SIG-M5 (cell line): Measurements from ENCODE around the gene TLE2.
"Not testable (repeated sequence)": the region's sequence is repeated elsewhere in the genome, so short reads cannot be mapped to it uniquely, and the experiment has no call there.

Experiments
- DNase-seq: peaks from one replicate; lab custom pipeline; 2025; lab: John Stamatoyannopoulos, UW

Gene TLE2

DNA sequence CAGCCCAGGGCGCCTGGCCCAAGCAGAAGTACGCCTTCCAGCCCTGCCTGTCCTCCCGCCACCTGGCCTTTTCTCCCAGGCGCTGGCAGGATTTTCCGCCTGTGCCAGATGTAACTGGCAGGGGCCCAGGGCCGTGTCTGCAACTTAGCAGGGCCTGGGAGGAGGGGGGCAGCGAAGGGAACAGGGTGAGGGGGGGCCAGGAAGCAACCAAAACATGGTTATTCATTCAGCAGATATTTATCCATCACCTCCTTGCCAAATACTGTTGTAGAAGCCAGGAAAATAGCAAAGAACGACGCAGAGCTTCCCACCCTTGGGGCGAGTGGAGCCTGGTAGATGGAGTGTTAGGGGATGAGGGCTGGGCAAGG lies 46.1 kb downstream of the TLE2 start:
- DNase-seq: no peak

DNA sequence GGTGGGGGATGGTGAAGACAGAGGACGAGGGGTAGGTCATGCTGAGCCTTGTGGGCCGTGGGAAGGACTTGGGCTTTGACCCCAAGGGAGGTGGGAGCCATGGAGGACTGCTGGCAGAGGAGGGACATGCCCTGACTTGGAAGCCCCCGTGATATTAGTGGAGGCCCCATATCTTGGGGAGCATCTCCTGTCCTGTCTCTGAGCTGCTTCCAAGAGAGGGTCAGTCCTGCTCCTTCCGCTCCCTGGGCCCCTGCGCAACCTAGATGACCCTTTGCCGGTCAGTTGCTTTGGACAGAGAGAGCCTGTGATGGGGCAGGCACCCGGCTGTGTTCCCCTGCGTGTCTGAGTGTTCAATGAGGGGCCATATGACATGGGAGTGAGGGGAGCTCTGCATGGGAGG lies 46.5 kb downstream of the TLE2 start:
- DNase-seq: no peak

DNA sequence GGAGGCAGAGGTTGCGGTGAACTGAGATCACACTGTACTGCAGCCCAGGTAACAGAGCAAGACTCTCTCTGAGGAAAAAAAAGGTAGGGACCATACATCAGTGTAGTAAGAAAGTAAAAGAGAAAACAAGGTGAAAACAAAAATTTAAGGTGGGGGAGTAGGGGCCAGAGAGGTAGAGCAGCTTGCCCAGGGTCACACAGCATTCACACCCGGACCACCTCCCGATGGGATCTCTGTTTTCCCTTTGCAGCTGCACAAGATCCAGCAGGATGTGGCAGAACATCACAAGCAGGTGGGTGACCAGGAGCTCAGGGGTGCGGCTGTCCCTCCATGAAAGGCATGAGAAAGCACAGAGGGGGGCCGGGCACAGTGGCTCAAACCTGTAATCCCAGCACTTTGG lies 47.2 kb downstream of the TLE2 start:
- no peak for DNase-seq

DNA sequence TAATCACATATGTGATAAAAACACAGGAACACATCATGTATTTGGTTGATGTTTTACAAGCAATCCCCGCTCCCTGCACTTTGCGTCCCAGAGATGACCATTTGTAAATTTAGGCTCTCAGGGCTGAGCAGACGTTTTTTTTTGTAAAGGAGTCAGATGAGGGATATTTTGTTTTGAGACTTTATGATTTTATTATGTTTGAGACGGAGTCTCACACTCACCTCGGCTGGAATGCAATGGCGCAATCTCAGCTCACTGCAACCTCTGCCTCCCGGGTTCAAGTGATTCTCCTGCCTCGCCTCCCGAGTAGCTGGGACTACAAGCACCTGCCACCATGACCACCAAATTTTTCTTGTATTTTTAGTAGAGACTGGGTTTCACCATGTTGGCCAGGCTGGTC lies 50.3 kb downstream of the TLE2 start:
- no peak for DNase-seq

DNA sequence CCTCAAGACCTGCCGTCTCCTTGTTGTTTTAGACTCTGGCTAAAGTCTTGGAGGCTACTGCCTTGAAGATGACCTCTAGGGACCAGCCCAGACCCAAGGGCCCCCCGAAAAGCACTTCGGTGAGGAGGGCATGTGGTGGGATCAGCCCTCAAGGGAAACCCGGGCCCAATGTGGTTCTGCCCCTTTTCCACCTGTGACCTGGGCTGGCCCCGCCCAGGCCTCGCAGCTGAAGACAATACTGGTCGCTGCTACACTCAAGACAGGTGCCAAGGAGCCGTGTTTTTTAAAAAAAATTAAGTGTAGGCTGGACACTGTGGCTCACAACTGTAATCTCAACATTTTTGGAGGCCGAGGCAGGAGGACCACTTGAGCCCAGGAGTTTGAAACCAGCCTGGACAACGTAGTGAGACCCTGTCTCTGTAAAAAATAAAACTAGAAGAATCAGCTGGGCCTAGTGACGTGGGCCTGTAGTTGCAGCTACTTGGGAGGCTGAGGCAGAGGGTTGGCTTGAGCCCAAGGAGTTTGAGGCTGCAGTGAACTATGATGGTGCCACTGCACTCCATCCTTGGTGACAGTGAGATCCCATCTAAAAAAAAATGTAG lies 50.8 kb downstream of the TLE2 start:
- DNase-seq: no peak

DNA sequence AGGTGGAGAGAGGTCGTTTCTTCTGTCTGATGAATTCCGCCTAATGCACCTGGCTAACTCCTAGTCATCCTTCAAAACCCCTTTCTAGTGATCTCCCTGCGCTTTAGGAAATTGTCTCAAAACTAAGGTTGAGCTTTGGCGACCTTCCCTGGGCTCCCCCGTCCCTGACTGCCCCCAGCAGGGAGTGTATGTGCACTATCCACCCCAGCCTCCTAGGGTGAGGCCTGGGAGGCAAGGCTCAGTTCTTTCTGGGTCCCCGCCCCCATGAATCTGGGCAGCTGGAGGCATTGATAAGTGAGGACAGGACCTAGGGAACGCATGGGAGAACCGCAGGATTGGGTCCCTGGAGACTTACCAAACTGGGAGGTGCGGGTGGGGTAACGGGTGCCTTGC lies 51.3 kb downstream of the TLE2 start:
- DNase-seq: no peak

DNA sequence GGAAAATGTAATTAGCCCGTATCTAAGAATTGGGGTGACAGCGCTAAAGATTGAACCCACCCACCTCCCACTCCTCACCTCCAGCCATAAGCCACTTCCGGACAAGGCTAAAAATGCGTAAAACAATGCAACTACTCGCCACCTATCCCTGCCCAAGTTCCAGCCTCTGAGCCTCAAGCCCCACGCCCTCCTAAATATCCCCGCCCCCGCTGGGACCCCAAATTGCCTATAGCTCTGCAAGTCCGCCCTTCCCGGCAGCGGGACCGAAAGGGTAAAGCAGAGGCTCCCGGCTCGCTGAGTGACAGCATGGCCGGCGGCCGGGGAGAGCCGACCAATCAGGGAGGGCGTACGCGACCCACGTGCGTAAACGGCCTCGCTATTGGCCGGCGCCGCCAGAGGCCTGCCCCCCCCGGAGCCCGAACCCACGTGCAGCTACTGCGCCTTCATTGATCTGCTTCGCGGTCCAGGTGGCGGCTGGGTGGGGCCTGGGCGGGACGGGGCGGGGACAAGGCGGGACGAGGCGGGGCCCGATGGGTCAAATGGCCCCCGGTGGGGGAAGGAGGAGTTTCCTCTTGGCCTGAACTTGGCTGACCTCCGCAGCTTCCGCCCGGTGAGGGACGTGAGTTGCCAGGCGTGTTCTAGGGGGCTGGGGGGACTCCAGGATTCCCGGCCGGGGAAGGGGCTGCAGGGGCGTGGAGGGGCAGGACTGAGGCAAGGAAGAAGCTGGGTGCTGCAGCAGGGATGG lies 51.9 kb downstream of the TLE2 start, which contains the start of gene TLE6:
TSS of gene TLE6 (plus strand) at position 564 of the 745 bp plus-strand sequence. CDS start 670 bp downstream, outside the sequence.
- DNase-seq: peak; percentile 38

DNA sequence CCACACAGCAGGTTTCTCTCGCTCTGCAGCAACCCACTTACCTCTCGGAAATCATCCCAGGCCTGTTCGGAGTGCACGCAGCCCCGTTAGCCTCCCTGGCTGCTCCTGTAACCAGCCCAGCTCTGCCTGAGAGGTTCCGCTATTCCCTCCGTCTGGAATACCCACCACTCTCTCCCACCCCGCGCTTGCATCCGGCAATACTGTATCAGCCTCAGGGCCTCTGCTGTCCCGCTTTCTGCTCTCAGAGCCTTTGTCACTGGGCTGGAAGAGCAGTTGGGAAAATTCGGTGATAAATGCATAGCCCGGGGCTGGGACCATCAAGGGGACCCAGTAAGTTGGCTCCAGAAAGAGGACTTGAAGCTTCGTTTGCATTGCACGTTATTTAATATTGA lies 52.5 kb downstream of the TLE2 start:
- no peak for DNase-seq

DNA sequence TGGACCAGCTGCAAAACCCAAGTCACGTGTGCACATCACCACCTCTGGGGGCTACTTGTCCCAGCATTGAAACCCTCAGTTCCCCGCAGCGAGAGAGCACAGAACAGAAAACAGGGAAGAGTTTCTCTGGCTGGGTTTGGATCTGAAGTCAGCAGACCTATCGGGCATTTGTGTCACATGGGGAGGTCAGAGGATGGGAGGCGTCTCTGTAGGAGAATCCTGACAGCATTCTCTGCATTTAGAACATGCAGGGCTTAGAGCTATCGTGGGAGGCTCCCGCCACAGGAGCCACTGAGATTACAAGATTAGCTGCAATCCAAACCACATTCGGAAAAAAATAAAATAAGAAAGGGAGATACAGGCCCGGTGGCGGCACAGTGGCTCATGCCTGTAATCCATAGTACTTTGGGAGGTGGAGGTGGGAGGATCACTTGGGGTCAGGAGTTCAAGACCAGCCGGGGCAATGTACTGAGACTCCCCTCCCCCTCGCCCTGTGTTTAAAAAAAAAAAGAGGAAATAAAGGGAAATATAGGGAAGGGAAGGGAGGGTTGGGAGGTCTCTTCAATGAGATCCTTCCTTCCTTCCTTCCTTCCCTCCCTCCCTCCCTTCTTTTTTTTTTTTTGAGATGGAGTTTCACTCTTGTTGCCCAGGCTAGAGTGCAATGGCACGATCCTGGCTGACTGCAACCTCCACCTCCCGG lies 54.6 kb downstream of the TLE2 start:
- no peak for DNase-seq

DNA sequence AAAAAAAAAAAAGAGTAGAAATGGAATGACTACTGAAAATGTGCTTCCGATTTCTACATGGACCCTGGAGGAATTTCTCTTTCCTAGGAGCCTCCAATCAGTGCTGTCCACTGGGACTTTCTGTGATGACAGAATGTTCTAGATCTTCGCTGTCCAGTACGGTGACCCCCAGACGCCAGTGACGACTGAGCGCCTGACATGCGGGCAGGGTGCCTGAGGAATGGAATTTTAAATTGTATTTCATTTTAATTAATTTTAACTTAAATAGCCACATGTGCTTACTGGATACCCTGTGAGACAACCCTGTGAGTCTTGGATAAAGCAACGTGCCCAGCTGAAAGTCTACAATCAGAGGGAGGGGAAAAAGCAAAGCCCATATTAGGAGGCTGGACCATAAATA lies 55.9 kb downstream of the TLE2 start:
- no peak for DNase-seq

DNA sequence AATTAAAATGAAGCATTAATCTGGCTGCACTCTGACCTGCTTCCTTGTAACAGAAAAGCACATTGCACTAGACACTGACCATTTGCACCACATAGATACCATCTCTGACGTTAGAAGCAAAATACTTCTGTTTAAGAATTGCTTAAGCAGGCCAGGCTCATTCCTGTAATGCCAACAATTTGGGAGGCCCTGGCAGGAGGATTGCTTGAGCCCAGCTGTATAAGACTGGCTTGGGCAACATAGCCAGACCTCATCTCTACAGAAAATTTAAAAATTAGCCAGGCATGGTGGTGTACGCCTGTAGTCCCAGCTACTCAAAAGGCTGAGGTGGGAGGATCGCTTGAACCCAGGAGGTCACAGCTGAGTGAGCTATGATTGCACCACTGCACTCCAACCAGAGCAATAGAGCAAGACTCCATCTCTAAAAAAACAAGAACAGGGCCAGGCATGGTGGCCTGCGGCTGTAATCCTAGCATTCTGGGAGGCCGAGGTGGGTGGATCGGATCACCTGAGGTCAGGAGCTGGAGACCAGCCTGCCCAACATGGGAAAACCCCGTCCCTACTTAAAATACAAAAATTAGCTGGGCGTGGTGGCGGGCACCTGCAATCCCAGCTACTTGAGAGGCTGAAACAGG lies 58.8 kb downstream of the TLE2 start:
- DNase-seq: no peak

DNA sequence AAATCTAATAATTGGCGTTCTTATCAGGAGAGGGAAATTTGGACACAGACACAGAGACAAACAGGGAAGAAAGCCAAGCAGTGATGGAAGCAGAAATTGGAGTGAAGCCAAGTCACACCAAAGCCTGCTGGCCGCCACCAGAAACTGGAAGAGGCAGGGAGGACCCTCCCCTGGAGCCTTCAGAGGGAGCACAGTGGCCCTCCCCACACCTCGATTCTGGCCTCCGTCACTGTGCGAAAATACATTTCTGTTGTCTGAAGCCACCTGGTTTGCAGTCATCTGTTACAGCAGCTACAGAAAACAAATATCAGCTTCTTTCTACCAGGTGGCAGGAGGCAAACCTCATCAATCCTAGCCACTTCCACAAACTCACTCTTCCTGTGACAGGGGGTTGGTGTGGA lies 60.0 kb downstream of the TLE2 start:
- no peak for DNase-seq

DNA sequence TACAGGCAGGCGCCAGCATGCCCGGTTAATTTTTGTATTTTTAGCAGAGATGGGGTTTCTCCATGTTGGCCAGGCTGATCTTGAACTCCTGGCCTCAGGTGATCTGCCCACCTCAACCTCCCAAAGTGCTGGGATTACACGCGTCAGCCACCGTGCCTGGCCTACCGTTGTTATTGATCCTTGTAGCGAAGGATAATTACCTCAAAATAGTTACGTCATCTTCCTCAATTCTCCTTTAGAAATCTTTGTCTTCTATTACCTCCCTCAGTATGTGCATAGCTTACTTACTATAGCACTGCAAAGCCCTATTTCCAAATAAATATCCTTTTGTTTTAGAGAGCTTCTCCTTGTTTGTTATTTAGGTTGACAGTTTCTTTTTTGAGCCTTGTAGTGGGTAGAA lies 61.1 kb downstream of the TLE2 start:
- DNase-seq: no peak

DNA sequence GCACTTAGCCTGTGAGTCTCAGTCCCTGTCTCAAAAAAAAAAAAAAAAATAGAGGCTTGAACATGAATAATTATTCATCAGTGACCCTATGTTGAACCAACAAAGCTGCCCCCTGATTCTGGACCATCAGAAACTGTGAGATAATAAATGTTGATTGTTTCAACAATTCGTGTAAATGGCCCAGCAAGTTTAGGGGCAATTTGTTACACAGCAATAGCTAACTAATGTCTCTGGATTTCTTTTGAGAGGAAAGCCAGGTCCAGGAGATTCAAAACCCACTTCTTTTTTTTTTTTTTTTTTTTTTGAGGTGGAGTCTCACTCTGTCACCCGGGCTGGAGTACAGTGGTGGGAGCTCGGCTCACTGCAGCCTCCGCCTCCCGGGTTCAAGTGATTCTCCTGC lies 64.2 kb downstream of the TLE2 start:
- DNase-seq: no peak

DNA sequence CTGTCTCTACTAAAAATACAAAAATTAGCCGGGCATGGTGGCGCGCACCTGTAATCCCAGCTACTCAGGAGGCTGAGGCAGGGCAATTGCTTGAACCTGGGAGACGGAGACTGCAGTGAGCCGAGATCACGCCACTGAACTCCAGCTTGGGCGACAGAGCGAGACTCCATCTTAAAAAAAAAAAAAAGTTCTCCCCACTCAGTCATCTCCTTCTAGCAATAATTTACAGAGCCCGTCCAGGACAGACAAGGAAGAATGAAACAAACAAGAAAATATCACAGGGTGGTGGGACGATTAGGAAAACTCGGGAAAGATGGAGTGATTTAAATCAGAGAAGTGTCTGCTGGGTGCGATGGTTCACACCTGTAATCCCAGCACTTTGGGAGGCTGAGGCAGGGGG lies 65.4 kb downstream of the TLE2 start:
- not testable (repeated sequence) for DNase-seq

DNA sequence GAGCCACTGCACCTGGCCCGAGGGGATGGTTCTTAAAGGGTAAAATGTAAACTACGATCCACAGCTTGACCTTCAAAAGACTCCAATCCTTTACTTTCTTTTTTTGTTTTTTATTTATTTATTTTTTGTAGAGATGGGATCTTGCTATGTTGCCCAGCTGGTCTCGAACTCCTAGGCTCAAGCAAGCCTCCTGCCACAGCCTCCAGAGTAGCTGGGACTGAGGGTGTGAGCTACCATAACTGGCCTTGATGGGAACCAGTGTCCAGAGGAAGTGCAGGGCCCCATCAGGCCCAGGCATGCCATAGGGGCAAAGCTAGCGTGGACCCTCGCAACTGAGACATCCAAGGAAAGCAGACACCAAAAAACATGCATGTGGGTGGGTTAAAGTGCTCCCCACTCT lies 66.0 kb downstream of the TLE2 start:
- DNase-seq: no peak

DNA sequence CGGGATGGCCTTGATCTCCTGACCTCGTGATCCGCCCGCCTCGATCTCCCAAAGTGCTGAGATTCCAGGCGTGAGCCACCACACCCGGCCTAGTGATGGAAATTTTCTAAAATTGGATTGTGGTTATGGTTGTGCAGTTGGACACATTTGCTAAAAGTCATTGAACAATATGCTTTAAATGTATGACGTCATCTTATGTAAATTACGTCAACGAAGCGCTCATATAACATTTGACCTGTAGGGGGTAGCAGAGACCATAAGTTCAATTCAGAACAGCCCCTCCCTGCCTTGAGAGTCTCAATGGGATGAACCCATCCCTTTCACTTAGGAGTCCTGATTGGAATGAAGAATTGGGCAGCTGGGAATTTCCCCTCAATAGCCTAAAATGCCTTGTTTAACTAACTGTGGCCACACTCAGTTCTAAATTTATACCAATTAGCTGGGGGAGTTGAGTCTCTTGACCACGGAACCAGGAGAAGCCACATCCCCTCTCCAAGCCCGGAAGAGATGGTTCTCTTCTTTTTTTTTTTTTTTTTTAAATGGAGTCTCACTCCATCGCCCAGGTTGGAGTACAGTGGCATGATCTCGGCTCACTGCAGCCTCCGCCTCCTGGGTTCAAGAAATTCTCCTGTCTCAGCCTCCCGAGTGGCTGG lies 66.9 kb downstream of the TLE2 start:
- DNase-seq: peak; percentile 33

DNA sequence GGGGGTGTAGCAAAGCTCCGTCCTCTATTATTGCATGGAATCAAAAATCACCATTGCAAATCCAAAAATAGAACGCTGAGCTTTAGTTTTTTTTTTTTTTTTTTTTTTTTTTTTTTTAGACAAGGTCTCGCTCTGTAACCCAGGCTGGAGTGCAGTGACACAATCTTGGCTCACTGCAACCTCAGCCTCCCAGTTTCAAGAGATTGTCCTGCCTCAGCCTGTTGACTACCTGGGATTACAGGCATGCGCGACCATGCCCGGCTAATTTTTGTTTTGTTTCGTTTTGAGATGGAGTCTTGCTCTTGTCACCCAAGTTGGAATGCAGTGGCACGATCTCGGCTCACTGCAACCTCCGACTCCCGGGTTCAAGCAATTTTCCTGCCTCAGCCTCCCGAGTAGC lies 69.0 kb downstream of the TLE2 start:
- no peak for DNase-seq

DNA sequence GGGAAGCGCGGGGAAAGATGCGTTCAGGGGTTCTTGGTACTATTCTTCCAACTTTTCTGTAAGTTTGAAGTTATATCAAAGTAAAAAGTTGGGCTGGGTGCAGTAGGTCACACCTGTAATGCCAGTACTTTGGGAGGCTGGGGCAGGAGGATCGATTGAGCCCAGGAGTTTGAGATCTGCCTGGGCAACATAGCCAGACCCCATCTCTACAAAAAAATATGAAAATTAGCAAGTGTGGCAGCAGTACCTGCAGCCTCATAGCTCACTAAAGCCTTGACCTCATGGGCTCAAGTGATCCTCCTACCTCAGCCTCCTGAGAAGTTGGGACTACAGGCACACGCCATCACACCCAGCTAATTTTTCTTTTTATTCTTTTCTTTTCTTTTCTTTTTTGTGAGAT lies 71.9 kb downstream of the TLE2 start:
- DNase-seq: no peak

DNA sequence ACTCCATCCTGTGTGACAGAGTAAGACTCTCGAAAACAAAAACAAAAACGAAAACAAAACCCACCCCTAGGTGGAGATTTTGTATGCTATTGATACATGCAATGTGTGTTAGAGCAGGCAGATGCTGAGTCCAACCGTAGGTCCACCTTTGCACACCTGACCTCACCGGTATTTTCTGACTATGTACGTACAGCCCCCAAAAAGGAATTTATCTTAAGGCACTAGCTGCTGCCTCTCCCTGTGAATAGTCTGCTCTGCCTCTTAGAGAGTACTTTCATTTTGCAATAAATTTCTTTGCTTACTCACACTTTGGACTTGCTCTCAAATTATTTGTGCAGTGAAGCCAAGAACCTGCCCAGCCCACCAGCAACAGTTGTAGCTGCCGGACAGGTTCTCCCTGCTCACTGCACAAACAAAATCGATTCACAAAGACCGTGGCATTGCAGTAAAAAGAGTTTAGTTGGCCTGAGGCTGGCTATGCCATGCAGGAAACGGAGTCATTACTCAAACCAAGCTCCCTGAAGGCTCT lies 76.1 kb downstream of the TLE2 start:
- no peak for DNase-seq

DNA sequence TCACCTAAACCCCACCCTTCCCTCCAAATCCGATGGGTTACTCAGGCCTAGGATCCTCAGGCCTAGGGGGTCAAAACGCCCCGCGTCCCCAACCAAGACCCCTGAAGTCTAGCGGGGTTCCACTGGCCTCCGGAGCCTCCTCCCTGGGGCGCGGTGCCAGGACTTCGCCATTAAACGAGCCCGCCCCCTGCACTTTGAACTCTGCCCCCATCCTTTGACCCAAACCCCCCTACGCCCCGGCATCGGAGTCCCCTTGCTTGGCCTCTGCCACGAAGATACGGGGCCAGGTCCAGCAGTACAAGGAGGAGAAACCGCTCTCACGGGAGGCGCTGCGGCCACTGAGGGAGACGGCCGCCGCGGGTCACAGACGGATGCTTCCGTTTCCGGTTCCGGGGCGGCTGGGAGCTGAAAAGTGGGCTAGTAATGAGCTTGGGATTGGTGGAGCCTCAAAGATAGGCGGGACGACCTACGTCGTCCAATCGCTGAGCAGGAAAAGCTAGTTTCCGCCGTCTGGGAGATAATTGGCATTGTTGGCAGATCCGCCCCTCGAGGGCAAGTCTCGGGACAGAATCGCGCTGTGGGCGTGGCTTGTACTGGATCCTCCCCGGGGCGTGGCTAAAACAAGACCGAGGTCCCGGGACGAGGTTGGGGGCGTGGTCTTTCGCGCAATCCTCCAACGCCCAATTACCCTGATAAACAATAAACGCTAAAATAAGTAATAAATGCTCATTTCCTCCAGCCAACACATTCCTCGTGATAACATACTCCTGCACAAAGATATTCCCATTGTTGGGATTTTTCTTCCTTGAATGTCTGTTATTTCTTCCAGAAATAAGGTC lies 78.6 kb downstream of the TLE2 start:
- DNase-seq: peak; percentile 95
